MV-4-11 (cell line): ENCODE data around the gene GNB1L.

Experiments
- DNase-seq: peaks from one replicate; lab custom pipeline; 2025; lab: John Stamatoyannopoulos, UW

The GNB1L gene

GRCh38 chr22:19854778-19855503 is at the start of gene GNB1L, which contains the start of gene RTL10:
Gene GNB1L, minus strand, starts transcription at chr22:19854874. Its CDS starts 33,519 bp downstream, at chr22:19821355.
Gene RTL10, minus strand, starts transcription at chr22:19854874. Its CDS starts 2,613 bp downstream, at chr22:19852261.
- DNase-seq: peak; percentile 96

- no peak for DNase-seq
These were observed 49.6 kb upstream of the GNB1L start for GRCh38 chr22:19904174-19904856.

- no peak for DNase-seq
These were observed 48.8 kb upstream of the GNB1L start for GRCh38 chr22:19903513-19903912.

GRCh38 chr22:19903031-19903430 is 48.4 kb upstream of the GNB1L start:
- DNase-seq: no peak

GRCh38 chr22:19902245-19902715 is 47.6 kb upstream of the GNB1L start:
- no peak for DNase-seq

- DNase-seq: no peak
These were observed 47.0 kb upstream of the GNB1L start for GRCh38 chr22:19901577-19902244.

- DNase-seq: no peak
These were observed 46.2 kb upstream of the GNB1L start for GRCh38 chr22:19900707-19901436.

- no peak for DNase-seq
These were observed 44.3 kb upstream of the GNB1L start for GRCh38 chr22:19898831-19899567.

GRCh38 chr22:19898145-19898544 is 43.5 kb upstream of the GNB1L start:
- no peak for DNase-seq

GRCh38 chr22:19897726-19898125 is 43.1 kb upstream of the GNB1L start:
- DNase-seq: no peak

GRCh38 chr22:19896665-19897355 is 42.1 kb upstream of the GNB1L start:
- no peak for DNase-seq

GRCh38 chr22:19895160-19895849 is 40.6 kb upstream of the GNB1L start:
- no peak for DNase-seq

GRCh38 chr22:19893363-19893762 is 38.7 kb upstream of the GNB1L start:
- no peak for DNase-seq

GRCh38 chr22:19892925-19893324 is 38.3 kb upstream of the GNB1L start:
- DNase-seq: no peak

- no peak for DNase-seq
These were observed 37.7 kb upstream of the GNB1L start for GRCh38 chr22:19892257-19892879.

GRCh38 chr22:19891317-19892256 is 36.9 kb upstream of the GNB1L start:
- DNase-seq: peak; percentile 74

- no peak for DNase-seq
These were observed 36.0 kb upstream of the GNB1L start for GRCh38 chr22:19890502-19891316.

- no peak for DNase-seq
These were observed 35.3 kb upstream of the GNB1L start for GRCh38 chr22:19889951-19890350.
